Tibial nerve (tissue), 4 donors: ENCODE measurements around the gene MOAP1.

Source experiments
- CTCF ChIP-seq, 5 experiments: fragments of 200-600 bp in 3 of 5; fragments of 450-650 bp in 2 of 5; sonication (generic) in 3 of 5; IDR thresholded peaks; one replicate each; pipeline ENCODE4 v1.5.1; 2016 to 2019; ENCODE audit warnings: antibody characterized with exemption in 5 of 5, mild to moderate bottlenecking in 3 of 5, moderate library complexity in 2 of 5
- EP300 ChIP-seq, 2 donors: sonication (generic); formaldehyde crosslinking; IDR thresholded peaks; one replicate each; pipeline ENCODE4 v1.6.1; 2017; ENCODE audit warnings: antibody characterized with exemption in 2 of 2, mild to moderate bottlenecking in 1 of 2
- POLR2A ChIP-seq, 2 donors: fragments of 450-650 bp; IDR thresholded peaks; one replicate each; pipeline ENCODE4 v1.6.1; 2017; ENCODE audit warnings: antibody characterized with exemption in 2 of 2, mild to moderate bottlenecking in 2 of 2, moderate library complexity in 2 of 2

GRCh38 chr14:93160353-93160801, 24.3 kb downstream of the MOAP1 start:
- TF ChIP-seq CTCF (IDR thresholded peaks at IDR 0.05) (peak in 2 of 5 experiments; percentile 9 to 11), POLR2A (IDR thresholded peaks at IDR 0.05) (no peak), EP300 (IDR thresholded peaks at IDR 0.05) (no peak)
